ENCODE measurements around the gene C2orf68.

DNA sequence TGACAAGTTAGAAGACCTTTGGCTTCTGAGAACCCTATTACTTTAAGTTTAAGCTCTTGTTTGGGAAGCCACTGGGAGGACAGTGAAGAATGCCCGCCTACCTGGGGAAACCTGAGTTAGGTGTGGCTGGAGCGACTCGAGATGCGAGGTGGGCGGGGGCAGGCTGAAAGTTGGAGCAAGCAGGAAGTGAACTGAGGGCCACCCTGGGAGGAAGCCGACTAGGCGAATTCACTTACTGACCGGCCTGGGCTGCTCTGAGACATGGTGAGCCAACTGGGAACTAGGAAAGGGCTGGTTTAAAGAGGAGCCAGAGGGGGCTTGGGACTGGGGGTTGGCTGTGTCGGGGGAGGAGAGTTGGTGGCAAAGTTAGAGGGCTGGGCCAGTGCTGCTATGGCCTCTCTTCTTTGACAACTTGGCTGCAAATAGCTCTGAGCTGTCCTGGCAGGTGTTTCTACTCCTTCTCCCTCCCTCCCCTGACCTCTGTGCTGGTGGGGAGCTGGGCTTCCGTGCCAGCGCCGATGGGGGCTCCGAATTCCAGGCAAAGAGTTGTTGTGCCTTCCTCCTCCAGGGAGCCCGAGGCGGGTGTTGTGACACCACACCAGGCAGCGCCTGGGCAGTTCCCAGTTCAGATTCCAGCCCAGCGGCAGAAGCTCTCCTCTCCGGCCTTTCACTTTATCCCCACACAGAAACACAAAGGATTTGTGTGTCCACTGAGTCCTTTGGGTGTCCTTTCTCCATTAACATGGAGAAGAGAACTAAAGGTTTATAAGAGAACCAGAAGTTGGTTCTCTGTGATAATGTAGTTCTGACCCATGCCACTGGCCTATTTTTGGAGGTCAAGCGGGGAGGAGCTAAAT, 34.3 kb downstream of the C2orf68 start, which contains the start of gene VAMP8:
- no peak for TF ChIP-seq ZC3H10 (CRISPR knock-in tag; IDR thresholded peaks at IDR 0.05)
- TF ChIP-seq, protein P1, sequence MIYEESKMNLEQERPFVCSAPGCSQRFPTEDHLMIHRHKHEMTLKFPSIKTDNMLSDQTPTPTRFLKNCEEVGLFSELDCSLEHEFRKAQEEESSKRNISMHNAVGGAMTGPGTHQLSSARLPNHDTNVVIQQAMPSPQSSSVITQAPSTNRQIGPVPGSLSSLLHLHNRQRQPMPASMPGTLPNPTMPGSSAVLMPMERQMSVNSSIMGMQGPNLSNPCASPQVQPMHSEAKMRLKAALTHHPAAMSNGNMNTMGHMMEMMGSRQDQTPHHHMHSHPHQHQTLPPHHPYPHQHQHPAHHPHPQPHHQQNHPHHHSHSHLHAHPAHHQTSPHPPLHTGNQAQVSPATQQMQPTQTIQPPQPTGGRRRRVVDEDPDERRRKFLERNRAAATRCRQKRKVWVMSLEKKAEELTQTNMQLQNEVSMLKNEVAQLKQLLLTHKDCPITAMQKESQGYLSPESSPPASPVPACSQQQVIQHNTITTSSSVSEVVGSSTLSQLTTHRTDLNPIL (CRISPR knock-in tag; IDR thresholded peaks at IDR 0.05; ENCODE audit: low read depth), result no peak
- TF ChIP-seq ZFP30 (CRISPR knock-in tag; IDR thresholded peaks at IDR 0.05), result no peak
- TF ChIP-seq ARNTL (CRISPR knock-in tag; IDR thresholded peaks at IDR 0.05; ENCODE audit: borderline replicate concordance, low read depth), result no peak

Data from SK-N-SH treated with all-trans-retinoic acid at 6 μM for 48 hours (cell line).